ENCODE data around the gene ARHGAP44. TPM values are rescaled to one million over a fixed set of nuclear protein-coding genes. Genes with fewer than 3 reads are reported as not detected.

ARHGAP44 gene
- total RNA-seq = 1.6 and 2.1 TPM in 2 replicates

DNA sequence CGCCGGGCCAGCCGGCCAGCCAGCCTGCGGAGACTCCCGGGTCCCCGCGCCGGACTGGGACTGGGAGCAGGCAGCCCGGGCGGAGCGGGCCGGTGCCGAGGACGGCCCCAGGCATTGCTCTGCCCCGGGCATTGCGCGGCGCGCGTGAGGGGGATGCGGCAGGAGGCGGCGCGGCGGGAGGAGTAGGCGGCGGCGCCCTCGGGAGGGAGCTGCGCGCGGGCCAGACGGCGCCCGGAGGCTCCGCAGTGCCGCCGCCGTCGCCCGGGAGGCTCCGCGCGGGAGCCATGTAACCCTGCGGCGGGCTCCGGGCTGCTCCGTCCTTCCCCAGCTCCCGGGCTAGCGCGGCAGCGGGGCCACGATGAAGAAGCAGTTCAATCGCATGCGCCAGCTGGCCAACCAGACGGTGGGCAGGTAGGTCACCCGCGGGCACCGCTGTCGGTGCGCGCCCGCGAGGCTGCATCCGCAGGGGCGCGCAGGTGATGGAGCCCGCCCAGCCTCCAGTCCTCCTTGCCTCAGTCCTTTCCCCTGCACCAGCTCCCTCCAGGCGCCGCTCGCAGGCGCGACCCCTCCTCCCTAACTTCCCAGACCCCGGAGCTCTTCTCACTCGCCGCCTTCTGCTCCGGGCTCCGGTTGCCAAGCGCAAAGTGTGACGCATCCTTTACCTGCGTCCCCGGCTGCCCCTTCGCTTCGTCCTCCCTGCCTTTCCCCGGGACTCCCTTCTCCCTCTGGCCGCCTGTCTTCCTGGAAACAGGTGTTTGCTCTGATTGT is at the start of gene ARHGAP44:
Gene ARHGAP44 (plus strand): TSS at position 18 of the 768 bp plus-strand sequence. CDS start 341 bp downstream, at position 359.

DNA sequence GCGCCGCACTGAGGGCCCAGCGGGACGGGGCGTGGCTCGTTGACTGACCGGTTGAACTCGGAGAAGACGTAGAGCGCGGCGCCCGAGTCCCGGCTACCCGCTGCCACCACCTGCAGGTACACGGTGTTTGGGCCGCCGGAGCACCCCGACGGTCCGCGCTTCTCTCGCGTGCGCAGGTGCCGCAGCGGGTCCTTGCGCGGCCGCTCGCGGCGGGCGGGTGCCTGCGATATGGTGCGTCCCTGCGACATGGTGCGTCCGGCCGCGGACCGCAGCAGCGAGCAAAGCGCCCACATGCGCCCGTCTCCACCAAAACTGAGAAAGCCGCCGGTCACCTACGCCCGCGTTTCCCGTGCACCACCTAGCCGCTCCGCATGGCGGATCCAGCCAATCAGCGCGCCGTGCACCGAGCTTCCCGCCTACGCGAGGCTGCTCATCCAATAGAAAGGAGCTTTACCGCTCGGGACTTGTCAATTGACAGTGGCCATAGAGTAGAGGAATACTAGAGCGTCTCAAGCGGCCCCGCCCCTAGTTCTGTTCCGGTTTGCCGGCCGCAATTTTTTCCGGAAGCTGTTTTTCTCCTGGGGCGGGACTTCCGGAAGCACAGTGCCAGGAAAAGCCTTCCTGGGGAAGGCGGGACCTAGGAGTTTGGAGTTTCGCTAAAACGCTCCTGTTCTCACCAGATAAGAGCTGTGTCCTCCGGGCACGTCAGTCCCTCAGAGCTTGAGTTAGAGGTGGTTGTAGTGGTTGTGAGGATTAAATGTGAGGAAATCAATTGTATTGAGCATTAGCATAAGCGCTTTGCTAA is 228.6 kb downstream of the ARHGAP44 start, which contains the start of gene ELAC2:
Gene ELAC2 (minus strand): TSS at position 373 of the 805 bp plus-strand sequence. CDS start 80 bp downstream, at position 293.

Small RNAs within 50 kb of the gene (small RNA-seq; reads per million reads assigned to genes)
- not detected for gene MIR1269B

Other genes with a start within 250 kb of the ARHGAP44 start
- gene MYOCD, start 123.6 kb upstream of the ARHGAP44 start, total RNA-seq = 0.24 and 0.81 TPM in 2 replicates
- gene ELAC2, start 228.5 kb downstream of the ARHGAP44 start, total RNA-seq = 57.9 and 58.8 TPM in 2 replicates

All from hair follicle dermal papilla cell (primary cell).